H1 (cell line): ENCODE measurements around the gene LPP.
"Not testable (repeated sequence)": the region's sequence is repeated elsewhere in the genome, so short reads cannot be mapped to it uniquely, and the experiment has no call there.

ENCODE experiments used
- ATF3 ChIP-seq: IDR thresholded peaks from 2 replicates; pipeline ENCODE4 v1.6.1; 2011; ENCODE audit warnings: low read depth, mild to moderate bottlenecking, low read length; ENCODE audit not compliant: insufficient read depth
- CBX5 ChIP-seq: fragments of 300-800, 300-1000 bp; sonication (generic); IDR thresholded peaks from 2 replicates; pipeline ENCODE4 v1.7.1; 2016; ENCODE audit warnings: antibody characterized with exemption, low read length, low read depth
- E2F6 ChIP-seq: IDR thresholded peaks from 2 replicates; pipeline ENCODE4 v1.6.1; 2012; ENCODE audit warnings: inconsistent platforms
- EZH2 ChIP-seq: fragments of 200-600 bp; sonication (generic); IDR thresholded peaks from 2 replicates; pipeline ENCODE4 v1.7.1; 2012; ENCODE audit warnings: low read depth, mild to moderate bottlenecking, moderate library complexity, low read length, inconsistent platforms; ENCODE audit not compliant: severe bottlenecking
- GABPA ChIP-seq: IDR thresholded peaks from 2 replicates; pipeline ENCODE4 v1.6.1; 2011; ENCODE audit warnings: mild to moderate bottlenecking, low read length, moderate library complexity, borderline replicate concordance; ENCODE audit not compliant: insufficient read depth
- RXRA ChIP-seq: IDR thresholded peaks from 2 replicates; pipeline ENCODE4 v1.6.1; 2011; ENCODE audit warnings: low read depth, mild to moderate bottlenecking, low read length, moderate library complexity; ENCODE audit not compliant: insufficient read depth
- TF ChIP-seq, protein P1 (sequence below), 3 experiments: IDR thresholded peaks; 1 replicate in 2 of 3; 2 replicates in 1 of 3; pipeline versions ENCODE4 v1.5.1 to v1.6.1; 2011; ENCODE audit warnings: low read length in 3 of 3, mild to moderate bottlenecking in 3 of 3, inconsistent platforms in 2 of 3, low read depth in 1 of 3, moderate library complexity in 1 of 3; ENCODE audit not compliant: insufficient read depth in 1 of 3; ENCODE audit errors: control extremely low read depth in 1 of 3

GRCh38 chr3:188131023-188131422 is 22.9 kb upstream of the LPP start:
- not testable (repeated sequence) for TF ChIP-seq EZH2, ATF3, E2F6, GABPA, RXRA, CBX5
- TF ChIP-seq, protein P1, sequence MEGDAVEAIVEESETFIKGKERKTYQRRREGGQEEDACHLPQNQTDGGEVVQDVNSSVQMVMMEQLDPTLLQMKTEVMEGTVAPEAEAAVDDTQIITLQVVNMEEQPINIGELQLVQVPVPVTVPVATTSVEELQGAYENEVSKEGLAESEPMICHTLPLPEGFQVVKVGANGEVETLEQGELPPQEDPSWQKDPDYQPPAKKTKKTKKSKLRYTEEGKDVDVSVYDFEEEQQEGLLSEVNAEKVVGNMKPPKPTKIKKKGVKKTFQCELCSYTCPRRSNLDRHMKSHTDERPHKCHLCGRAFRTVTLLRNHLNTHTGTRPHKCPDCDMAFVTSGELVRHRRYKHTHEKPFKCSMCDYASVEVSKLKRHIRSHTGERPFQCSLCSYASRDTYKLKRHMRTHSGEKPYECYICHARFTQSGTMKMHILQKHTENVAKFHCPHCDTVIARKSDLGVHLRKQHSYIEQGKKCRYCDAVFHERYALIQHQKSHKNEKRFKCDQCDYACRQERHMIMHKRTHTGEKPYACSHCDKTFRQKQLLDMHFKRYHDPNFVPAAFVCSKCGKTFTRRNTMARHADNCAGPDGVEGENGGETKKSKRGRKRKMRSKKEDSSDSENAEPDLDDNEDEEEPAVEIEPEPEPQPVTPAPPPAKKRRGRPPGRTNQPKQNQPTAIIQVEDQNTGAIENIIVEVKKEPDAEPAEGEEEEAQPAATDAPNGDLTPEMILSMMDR (IDR thresholded peaks at IDR 0.05; ENCODE audit: control extremely low read depth in 1 of 3, insufficient read depth in 1 of 3, low read depth in 1 of 3, low read length in 3 of 3): not testable (repeated sequence)
